Hepatocyte (in vitro differentiated cells): ENCODE results near the gene RABAC1.

Experiments
- EZH2 ChIP-seq: fragments of 200-600 bp; sonication (generic); IDR thresholded peaks from 2 replicates; pipeline ENCODE4 v1.6.1; 2016; ENCODE audit warnings: antibody characterized with exemption, mild to moderate bottlenecking, borderline replicate concordance
- EZH2phosphoT487 ChIP-seq: fragments of 200-600 bp; sonication (generic); IDR thresholded peaks from one replicate; pipeline ENCODE4 v1.6.1; 2018; ENCODE audit warnings: antibody characterized with exemption, mild to moderate bottlenecking, low read depth, moderate library complexity; ENCODE audit not compliant: unreplicated experiment, severe bottlenecking
- TF ChIP-seq, protein P1 (sequence below): fragments of 200-600 bp; sonication (generic); IDR thresholded peaks from 2 replicates; pipeline ENCODE4 v1.5.1; 2016; ENCODE audit warnings: antibody characterized with exemption, mild to moderate bottlenecking; ENCODE audit not compliant: poor library complexity

- TF ChIP-seq, protein P1, sequence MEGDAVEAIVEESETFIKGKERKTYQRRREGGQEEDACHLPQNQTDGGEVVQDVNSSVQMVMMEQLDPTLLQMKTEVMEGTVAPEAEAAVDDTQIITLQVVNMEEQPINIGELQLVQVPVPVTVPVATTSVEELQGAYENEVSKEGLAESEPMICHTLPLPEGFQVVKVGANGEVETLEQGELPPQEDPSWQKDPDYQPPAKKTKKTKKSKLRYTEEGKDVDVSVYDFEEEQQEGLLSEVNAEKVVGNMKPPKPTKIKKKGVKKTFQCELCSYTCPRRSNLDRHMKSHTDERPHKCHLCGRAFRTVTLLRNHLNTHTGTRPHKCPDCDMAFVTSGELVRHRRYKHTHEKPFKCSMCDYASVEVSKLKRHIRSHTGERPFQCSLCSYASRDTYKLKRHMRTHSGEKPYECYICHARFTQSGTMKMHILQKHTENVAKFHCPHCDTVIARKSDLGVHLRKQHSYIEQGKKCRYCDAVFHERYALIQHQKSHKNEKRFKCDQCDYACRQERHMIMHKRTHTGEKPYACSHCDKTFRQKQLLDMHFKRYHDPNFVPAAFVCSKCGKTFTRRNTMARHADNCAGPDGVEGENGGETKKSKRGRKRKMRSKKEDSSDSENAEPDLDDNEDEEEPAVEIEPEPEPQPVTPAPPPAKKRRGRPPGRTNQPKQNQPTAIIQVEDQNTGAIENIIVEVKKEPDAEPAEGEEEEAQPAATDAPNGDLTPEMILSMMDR = no peak
- no peak for TF ChIP-seq EZH2phosphoT487
- no peak for TF ChIP-seq EZH2
These were observed 18.8 kb upstream of the RABAC1 start for GRCh38 chr19:41977916-41978315.
